H54 (cell line): ENCODE data around the gene PIK3R4.

Experiments
- DNase-seq: peaks from one replicate; pipeline ENCODE4 v3.0.0; 2011; ENCODE audit warnings: low spot score, mixed read lengths; ENCODE audit not compliant: insufficient read length
- FAIRE-seq: peaks from 3 replicates; lab custom pipeline; 2011; peaks lifted over from hg19 to GRCh38; lab: Jason Lieb, UNC
- POLR2A ChIP-seq: IDR thresholded peaks from 2 replicates; pipeline ENCODE4 v1.6.1; 2011; ENCODE audit warnings: low read depth, mild to moderate bottlenecking, low read length

The PIK3R4 gene

GRCh38 chr3:130731817-130732216, 14.8 kb downstream of the PIK3R4 start:
- no peak for TF ChIP-seq POLR2A
- FAIRE-seq (no peak), DNase-seq (no peak)

GRCh38 chr3:130729154-130729553, 17.5 kb downstream of the PIK3R4 start:
- no peak for FAIRE-seq
- no peak for DNase-seq
- no peak for TF ChIP-seq POLR2A

- no peak for TF ChIP-seq POLR2A
- no peak for DNase-seq
- no peak for FAIRE-seq
These were observed 18.6 kb downstream of the PIK3R4 start for GRCh38 chr3:130728037-130728436.

GRCh38 chr3:130725746-130726145, 20.9 kb downstream of the PIK3R4 start:
- TF ChIP-seq POLR2A: no peak
- no peak for DNase-seq
- no peak for FAIRE-seq

- TF ChIP-seq POLR2A: no peak
- DNase-seq (no peak), FAIRE-seq (no peak)
These were observed 31.0 kb downstream of the PIK3R4 start for GRCh38 chr3:130715616-130716015.

GRCh38 chr3:130712718-130713423, 33.8 kb downstream of the PIK3R4 start:
- FAIRE-seq (no peak), DNase-seq (no peak)
- TF ChIP-seq POLR2A: no peak

GRCh38 chr3:130711565-130712324, 34.9 kb downstream of the PIK3R4 start:
- TF ChIP-seq POLR2A: no peak
- FAIRE-seq: peak; percentile 33
- DNase-seq: no peak

GRCh38 chr3:130709671-130710070, 37.0 kb downstream of the PIK3R4 start:
- FAIRE-seq (no peak), DNase-seq (no peak)
- no peak for TF ChIP-seq POLR2A

- TF ChIP-seq POLR2A: no peak
- DNase-seq (no peak), FAIRE-seq (peak; percentile 6)
These were observed 38.6 kb downstream of the PIK3R4 start for GRCh38 chr3:130707902-130708601.

- no peak for TF ChIP-seq POLR2A
- DNase-seq (no peak), FAIRE-seq (no peak)
These were observed 41.1 kb downstream of the PIK3R4 start for GRCh38 chr3:130705501-130705900.

GRCh38 chr3:130702985-130703384, 43.6 kb downstream of the PIK3R4 start:
- no peak for TF ChIP-seq POLR2A
- FAIRE-seq (no peak), DNase-seq (no peak)

- no peak for TF ChIP-seq POLR2A
- DNase-seq (no peak), FAIRE-seq (no peak)
These were observed 46.1 kb downstream of the PIK3R4 start for GRCh38 chr3:130700541-130700940.

GRCh38 chr3:130699765-130700164, 46.9 kb downstream of the PIK3R4 start:
- TF ChIP-seq POLR2A: no peak
- FAIRE-seq: peak; percentile 70
- peak; percentile 3 for DNase-seq

- DNase-seq (no peak), FAIRE-seq (no peak)
- no peak for TF ChIP-seq POLR2A
These were observed 53.3 kb downstream of the PIK3R4 start for GRCh38 chr3:130693314-130693713.
